CD4-positive, alpha-beta memory T cell (primary cell): Measurements from ENCODE around the gene KRTAP4-5. TPM values are rescaled to one million over a fixed set of nuclear protein-coding genes. Genes with fewer than 3 reads are reported as not detected.

Experiments
- CTCF ChIA-PET: fragments of 350-600 bp; sonication (Branson Sonifier 250); formaldehyde crosslinking; loops from one replicate; lab custom pipeline; 2021; ENCODE audit warnings: inconsistent platforms; ENCODE audit not compliant: partially characterized antibody; lab: Charles Lee
- POLR2A ChIA-PET: fragments of 350-600 bp; sonication (Branson Sonifier 250); formaldehyde crosslinking; loops from one replicate; lab custom pipeline; 2021; ENCODE audit not compliant: partially characterized antibody; lab: Charles Lee
- DNase-seq, 5 donors: peaks; one replicate each; pipeline versions ENCODE4 v3.0.0 to v3.0.0-alpha.2; 2020 to 2022; ENCODE audit warnings: mixed read lengths in 1 of 5
- H3K27ac ChIP-seq: one replicate; pipeline ENCODE4 v1.7.0; 2013; ENCODE audit warnings: low read depth, low read length
- H3K27me3 ChIP-seq: 2 replicates; pipeline ENCODE4 v1.7.0; 2013; ENCODE audit warnings: mild to moderate bottlenecking, low read length, moderate library complexity; ENCODE audit not compliant: insufficient read depth
- H3K36me3 ChIP-seq: 2 replicates; pipeline ENCODE4 v1.7.0; 2013; ENCODE audit warnings: mild to moderate bottlenecking, low read length, moderate library complexity; ENCODE audit not compliant: insufficient read depth
- H3K4me1 ChIP-seq: 2 replicates; pipeline ENCODE4 v1.7.0; 2013; ENCODE audit warnings: mild to moderate bottlenecking, low read length, moderate library complexity; ENCODE audit not compliant: insufficient read depth
- H3K4me3 ChIP-seq, 2 donors: one replicate each; pipeline ENCODE4 v1.7.0; 2013; ENCODE audit warnings: low read length in 2 of 2, mild to moderate bottlenecking in 1 of 2
- H3K9me3 ChIP-seq, 2 donors: one replicate each; pipeline ENCODE4 v1.7.0; 2013; ENCODE audit warnings: low read length in 2 of 2, control low read depth in 1 of 2; ENCODE audit not compliant: control insufficient read depth in 1 of 2
- H3K27ac Mint-ChIP-seq, 7 donors: one replicate each; pipeline ENCODE4 v1.8.0; 2020 to 2021; ENCODE audit warnings: mixed read lengths in 7 of 7, mild to moderate bottlenecking in 6 of 7, inconsistent platforms in 3 of 7, moderate library complexity in 3 of 7
- H3K27me3 Mint-ChIP-seq, 2 donors: one replicate each; pipeline ENCODE4 v1.8.0; 2020 to 2021; ENCODE audit warnings: mixed read lengths in 2 of 2
- H3K36me3 Mint-ChIP-seq, 2 donors: one replicate each; pipeline ENCODE4 v1.8.0; 2020 to 2021; ENCODE audit warnings: mixed read lengths in 2 of 2, inconsistent platforms in 1 of 2, mild to moderate bottlenecking in 1 of 2
- H3K4me1 Mint-ChIP-seq, 4 donors: one replicate each; pipeline ENCODE4 v1.8.0; 2020 to 2021; ENCODE audit warnings: mixed read lengths in 4 of 4, mild to moderate bottlenecking in 1 of 4
- H3K4me3 Mint-ChIP-seq, 8 donors: one replicate each; pipeline ENCODE4 v1.8.0; 2020 to 2021; ENCODE audit warnings: mixed read lengths in 8 of 8, mild to moderate bottlenecking in 7 of 8, moderate library complexity in 6 of 8, inconsistent platforms in 3 of 8
- H3K9me3 Mint-ChIP-seq, 8 donors: one replicate each; pipeline ENCODE4 v1.8.0; 2020 to 2021; ENCODE audit warnings: mixed read lengths in 8 of 8, mild to moderate bottlenecking in 5 of 8, inconsistent platforms in 3 of 8, moderate library complexity in 1 of 8
- intact Hi-C: fragments of 100-400 bp; cut with micrococcal nuclease; formaldehyde crosslinking; loops from one replicate; pipeline ENCODE4 v1.15.1; 2023
- polyA plus RNA-seq, 2 donors: library from polyadenylated mRNA; unstranded; fragments of 300-500 nt; fragmentation: Illumina TruSeq; gene quantifications; one replicate each; pipeline ENCODE4 v1.2.3, GENCODE V29; 2021
- total RNA-seq, 2 experiments: library from RNA; stranded (reverse); gene quantifications; one replicate each; pipeline ENCODE4 v1.2.3, GENCODE V29; 2021

KRTAP4-5 gene
- total and polyA plus RNA-seq, 4 experiments from 2014 or later: not detected

GRCh38 chr17:41178843-41179616 is 29.4 kb upstream of the KRTAP4-5 start:
- H3K27ac Mint-ChIP-seq: peak overlapping the region in 1 of 7 donors; percentile 3
- ChIA-PET CTCF (no interaction called here), POLR2A (interaction anchor here (1.2 kb wide), 1 partner anchor 39 kb away, joined by 3 read pairs; the partner anchor contains the start of gene KRTAP4-6)
- Histone ChIP-seq H3K27ac (no peak overlapping the region), H3K9me3 (no peaks in the 10 kb centered on the region), H3K4me3 (no peak overlapping the region), H3K36me3 (no peaks in the 10 kb centered on the region), H3K4me1 (no peaks in the 10 kb centered on the region), H3K27me3 (no peaks in the 10 kb centered on the region)
- H3K4me1 Mint-ChIP-seq: no peaks in the 10 kb centered on the region
- no peaks in the 10 kb centered on the region for H3K36me3 Mint-ChIP-seq
- peaks cover 0 to 5% (median 0%) of the 10 kb centered on the region in 8 donors for H3K9me3 Mint-ChIP-seq
- H3K27me3 Mint-ChIP-seq: peaks cover 0 to 3% of the 10 kb centered on the region in 2 donors
- no peak overlapping the region for H3K4me3 Mint-ChIP-seq
- no peak for DNase-seq
- intact Hi-C loops: no loop called here

GRCh38 chr17:41178341-41178740 is 28.7 kb upstream of the KRTAP4-5 start:
- DNase-seq: no peak
- Mint-ChIP-seq H3K4me3 (no peak overlapping the region), H3K27me3 (no peaks in the 10 kb centered on the region), H3K9me3 (peaks cover 0 to 2% (median 0%) of the 10 kb centered on the region in 8 donors), H3K4me1 (peaks cover 0 to 3% (median 2%) of the 10 kb centered on the region in 4 donors), H3K36me3 (no peaks in the 10 kb centered on the region), H3K27ac (peak overlapping the region in 1 of 7 donors; percentile 4)
- intact Hi-C loops: no loop called here
- Histone ChIP-seq H3K9me3 (no peaks in the 10 kb centered on the region), H3K27ac (no peak overlapping the region), H3K27me3 (no peaks in the 10 kb centered on the region), H3K36me3 (no peaks in the 10 kb centered on the region), H3K4me3 (no peak overlapping the region), H3K4me1 (no peaks in the 10 kb centered on the region)
- ChIA-PET POLR2A (interaction anchor here (1.2 kb wide), 1 partner anchor 38 kb away, joined by 3 read pairs; the partner anchor contains the start of gene KRTAP4-6), CTCF (no interaction called here)

- Mint-ChIP-seq H3K27me3 (no peaks in the 10 kb centered on the region), H3K9me3 (no peaks in the 10 kb centered on the region), H3K27ac (peak within 1 kb of the TSS in 2 of 7 donors; percentile 4 to 20), H3K4me3 (no peak within 1 kb of the TSS), H3K36me3 (no peaks in the 10 kb centered on the region), H3K4me1 (peaks cover 0 to 5% (median 3%) of the 10 kb centered on the region in 4 donors)
- no peaks in the 10 kb centered on the region for H3K27me3 ChIP-seq
- no peaks in the 10 kb centered on the region for H3K9me3 ChIP-seq
- no peak for DNase-seq
- H3K4me3 ChIP-seq: no peak within 1 kb of the TSS
- CTCF ChIA-PET: no interaction called here
- POLR2A ChIA-PET: interaction anchor here (1.2 kb wide), 1 partner anchor 37 kb away, joined by 3 read pairs; the partner anchor contains the start of gene KRTAP4-6
- intact Hi-C loops: no loop called here
- H3K27ac ChIP-seq: no peak within 1 kb of the TSS
- H3K36me3 ChIP-seq: no peaks in the 10 kb centered on the region
- no peaks in the 10 kb centered on the region for H3K4me1 ChIP-seq
Observed at GRCh38 chr17:41177727-41178271, 28.2 kb upstream of the KRTAP4-5 start, which contains the start of gene KRTAP4-2. KRTAP4-2 (minus strand) TSS chr17:41178221; CDS start chr17:41178164, 57 bp downstream.

GRCh38 chr17:41176744-41177387 is 27.2 kb upstream of the KRTAP4-5 start:
- Histone ChIP-seq H3K36me3 (no peaks in the 10 kb centered on the region), H3K27ac (no peak overlapping the region), H3K4me3 (no peak overlapping the region), H3K27me3 (no peaks in the 10 kb centered on the region), H3K9me3 (no peaks in the 10 kb centered on the region), H3K4me1 (no peaks in the 10 kb centered on the region)
- no peaks in the 10 kb centered on the region for H3K27me3 Mint-ChIP-seq
- ChIA-PET CTCF (interaction anchor here (1.2 kb wide), 1 partner anchor 145 kb away, joined by 5 read pairs; no protein-coding TSS in a partner anchor), POLR2A (no interaction called here)
- no peak overlapping the region for H3K27ac Mint-ChIP-seq
- intact Hi-C loops: no loop called here
- H3K4me3 Mint-ChIP-seq: no peak overlapping the region
- no peaks in the 10 kb centered on the region for H3K36me3 Mint-ChIP-seq
- no peak for DNase-seq
- no peaks in the 10 kb centered on the region for H3K9me3 Mint-ChIP-seq
- H3K4me1 Mint-ChIP-seq: peaks cover 0 to 5% (median 3%) of the 10 kb centered on the region in 4 donors

- H3K9me3 Mint-ChIP-seq: peaks cover 0 to 2% (median 0%) of the 10 kb centered on the region in 8 donors
- no peak overlapping the region for H3K27ac Mint-ChIP-seq
- no peaks in the 10 kb centered on the region for H3K27me3 ChIP-seq
- ChIA-PET POLR2A (no interaction called here), CTCF (interaction anchor here (2.3 kb wide), 1 partner anchor 150 kb away, joined by 11 read pairs; no protein-coding TSS in a partner anchor)
- H3K4me3 ChIP-seq: no peak overlapping the region
- H3K9me3 ChIP-seq: no peaks in the 10 kb centered on the region
- no peak for DNase-seq
- H3K27me3 Mint-ChIP-seq: no peaks in the 10 kb centered on the region
- H3K36me3 ChIP-seq: no peaks in the 10 kb centered on the region
- H3K4me3 Mint-ChIP-seq: no peak overlapping the region
- H3K36me3 Mint-ChIP-seq: no peaks in the 10 kb centered on the region
- intact Hi-C loops: no loop called here
- H3K27ac ChIP-seq: no peak overlapping the region
- peaks cover 0 to 9% (median 4%) of the 10 kb centered on the region in 4 donors for H3K4me1 Mint-ChIP-seq
- H3K4me1 ChIP-seq: no peaks in the 10 kb centered on the region
Observed at GRCh38 chr17:41171886-41172285, 22.3 kb upstream of the KRTAP4-5 start.

GRCh38 chr17:41168121-41168520 is 18.5 kb upstream of the KRTAP4-5 start, which contains the start of gene KRTAP4-3:
KRTAP4-3 (minus strand) TSS chr17:41168221; CDS start chr17:41168172, 49 bp downstream.
- Mint-ChIP-seq H3K4me1 (peaks cover 0 to 4% (median 2%) of the 10 kb centered on the region in 4 donors), H3K27me3 (peaks cover under 1 to 4% of the 10 kb centered on the region in 2 donors), H3K4me3 (peak within 1 kb of the TSS in 1 of 8 donors; percentile 66), H3K36me3 (no peaks in the 10 kb centered on the region), H3K9me3 (peaks cover 0 to 2% (median 0%) of the 10 kb centered on the region in 8 donors), H3K27ac (peak within 1 kb of the TSS in 1 of 7 donors; percentile 12)
- intact Hi-C loops: no loop called here
- Histone ChIP-seq H3K27me3 (no peaks in the 10 kb centered on the region), H3K27ac (no peak within 1 kb of the TSS), H3K9me3 (no peaks in the 10 kb centered on the region), H3K4me1 (no peaks in the 10 kb centered on the region), H3K36me3 (no peaks in the 10 kb centered on the region), H3K4me3 (no peak within 1 kb of the TSS)
- DNase-seq: no peak
- POLR2A ChIA-PET: no interaction called here
- CTCF ChIA-PET: interaction anchor here (1.7 kb wide), 1 partner anchor 381 kb away, joined by 4 read pairs; no protein-coding TSS in a partner anchor
